Gastroesophageal sphincter (tissue), 4 donors: Measurements from ENCODE around the gene BCL2. TPM values are rescaled to one million over a fixed set of nuclear protein-coding genes. Genes with fewer than 3 reads are reported as not detected.

Source experiments
- ATAC-seq: fragments of 150-250 bp; one replicate; pipeline ENCODE4 v1.9.1; 2016; ENCODE audit warnings: mild to moderate bottlenecking, moderate library complexity
- H3K27ac ChIP-seq, 4 donors: fragments of 200-600 bp; sonication (generic) in 3 of 4; 1 replicate in 3 of 4; 2 replicates in 1 of 4; pipeline ENCODE4 v1.5.1; 2016 to 2019
- H3K27me3 ChIP-seq: fragments of 200-600 bp; sonication (generic); one replicate; pipeline ENCODE4 v1.5.1; 2019
- H3K36me3 ChIP-seq, 2 donors: fragments of 200-600 bp; sonication (generic); one replicate each; pipeline ENCODE4 v1.5.1; 2019; ENCODE audit warnings: control low read depth in 1 of 2
- H3K4me1 ChIP-seq, 3 donors: fragments of 200-600 bp; sonication (generic); 1 replicate in 2 of 3; 2 replicates in 1 of 3; pipeline ENCODE4 v1.5.1; 2016 to 2019; ENCODE audit warnings: control low read depth in 2 of 3
- H3K4me3 ChIP-seq, 2 donors: fragments of 200-600 bp; sonication (generic); one replicate each; pipeline ENCODE4 v1.5.1; 2019; ENCODE audit warnings: mild to moderate bottlenecking in 1 of 2, moderate library complexity in 1 of 2
- H3K9me3 ChIP-seq, 3 donors: fragments of 200-600 bp; sonication (generic); one replicate each; pipeline ENCODE4 v1.5.1; 2017 to 2019; ENCODE audit warnings: control low read depth in 2 of 3
- EP300 ChIP-seq: sonication (generic); formaldehyde crosslinking; IDR thresholded peaks from one replicate; pipeline ENCODE4 v1.6.1; 2017; ENCODE audit warnings: antibody characterized with exemption, mild to moderate bottlenecking
- POLR2A ChIP-seq, 2 donors: fragments of 450-650 bp; IDR thresholded peaks; one replicate each; pipeline ENCODE4 v1.6.1; 2017; ENCODE audit warnings: antibody characterized with exemption in 2 of 2, mild to moderate bottlenecking in 2 of 2, moderate library complexity in 1 of 2
- POLR2AphosphoS5 ChIP-seq: sonication (generic); formaldehyde crosslinking; IDR thresholded peaks from one replicate; pipeline ENCODE4 v1.6.1; 2017; ENCODE audit warnings: antibody characterized with exemption
- WGBS, 2 donors: methylation state at CpG; one replicate each; pipeline ENCODE4 v1.1.5; 2018; ENCODE audit warnings: low coverage in 1 of 2; 5-methylcytosine and 5-hydroxymethylcytosine counted together
- total RNA-seq, 4 donors: library from RNA; depleted of rRNA; stranded (reverse); fragments of >200 nt; gene quantifications; one replicate each; pipeline ENCODE4 v1.1.0, GENCODE V29; 2016
- TF ChIP-seq, protein P1 (sequence below), 4 experiments: fragments of 200-600 bp in 2 of 4; fragments of 450-650 bp in 2 of 4; sonication (generic) in 1 of 4; IDR thresholded peaks; one replicate each; pipeline ENCODE4 v1.5.1; 2017 to 2019; ENCODE audit warnings: antibody characterized with exemption in 4 of 4, mild to moderate bottlenecking in 2 of 4, moderate library complexity in 2 of 4

The BCL2 gene
- total RNA-seq, 4 donors from 2014 or later: 31.2 to 41.7 (median 32.7) TPM

DNA sequence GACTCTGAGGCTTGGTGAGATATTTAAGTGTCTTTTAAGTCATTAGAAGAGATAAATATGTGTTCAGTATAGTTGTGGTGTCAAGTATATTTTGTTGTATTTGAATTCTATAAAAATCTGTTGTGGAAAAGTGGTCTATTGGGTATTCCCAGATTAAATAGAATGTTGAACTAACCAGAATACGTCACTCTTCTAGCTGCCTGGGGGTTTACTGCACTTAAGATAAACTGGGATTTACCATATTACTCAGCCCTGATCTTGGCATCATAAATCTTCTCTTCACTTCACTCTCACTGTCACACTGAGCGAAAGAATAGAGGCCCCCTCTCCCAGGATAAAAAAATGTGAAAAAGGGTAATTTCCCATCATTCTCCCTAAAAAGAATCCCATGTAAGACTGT is 129.8 kb downstream of the BCL2 start:
- ATAC-seq: no peak
- Histone ChIP-seq H3K27me3 (no peaks in the 10 kb centered on the region), H3K4me1 (peaks cover 6 to 31% (median 7%) of the 10 kb centered on the region in 3 donors), H3K27ac (no peak overlapping the region), H3K9me3 (no peaks in the 10 kb centered on the region), H3K4me3 (no peak overlapping the region), H3K36me3 (no peaks in the 10 kb centered on the region)
- 91 to 94% methylated on average over 1 to 2 of the region's 2 CpGs for WGBS, 2 donors
- TF ChIP-seq POLR2A (IDR thresholded peaks at IDR 0.05): no peak
- TF ChIP-seq, protein P1, sequence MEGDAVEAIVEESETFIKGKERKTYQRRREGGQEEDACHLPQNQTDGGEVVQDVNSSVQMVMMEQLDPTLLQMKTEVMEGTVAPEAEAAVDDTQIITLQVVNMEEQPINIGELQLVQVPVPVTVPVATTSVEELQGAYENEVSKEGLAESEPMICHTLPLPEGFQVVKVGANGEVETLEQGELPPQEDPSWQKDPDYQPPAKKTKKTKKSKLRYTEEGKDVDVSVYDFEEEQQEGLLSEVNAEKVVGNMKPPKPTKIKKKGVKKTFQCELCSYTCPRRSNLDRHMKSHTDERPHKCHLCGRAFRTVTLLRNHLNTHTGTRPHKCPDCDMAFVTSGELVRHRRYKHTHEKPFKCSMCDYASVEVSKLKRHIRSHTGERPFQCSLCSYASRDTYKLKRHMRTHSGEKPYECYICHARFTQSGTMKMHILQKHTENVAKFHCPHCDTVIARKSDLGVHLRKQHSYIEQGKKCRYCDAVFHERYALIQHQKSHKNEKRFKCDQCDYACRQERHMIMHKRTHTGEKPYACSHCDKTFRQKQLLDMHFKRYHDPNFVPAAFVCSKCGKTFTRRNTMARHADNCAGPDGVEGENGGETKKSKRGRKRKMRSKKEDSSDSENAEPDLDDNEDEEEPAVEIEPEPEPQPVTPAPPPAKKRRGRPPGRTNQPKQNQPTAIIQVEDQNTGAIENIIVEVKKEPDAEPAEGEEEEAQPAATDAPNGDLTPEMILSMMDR (IDR thresholded peaks at IDR 0.05): no peak
- no peak for TF ChIP-seq EP300
- no peak for TF ChIP-seq POLR2AphosphoS5

DNA sequence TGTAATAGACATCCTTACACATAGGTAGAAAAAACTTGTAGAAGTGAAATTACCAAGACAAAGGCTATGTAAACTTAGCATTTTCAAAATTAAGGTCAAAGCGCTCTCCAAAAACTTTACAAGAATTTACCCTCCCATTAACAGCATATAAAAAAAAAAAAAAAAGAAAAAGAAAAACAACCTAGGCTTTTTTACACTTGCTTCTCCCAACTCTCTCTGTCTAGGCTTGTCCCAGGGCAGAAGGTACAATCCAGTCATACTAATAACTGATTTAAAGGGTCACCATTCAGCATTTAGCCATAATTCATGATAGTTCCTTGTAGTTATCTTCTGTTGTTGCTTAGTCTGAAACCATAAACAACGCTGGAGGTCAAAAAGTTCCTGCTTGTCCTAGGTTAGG is 130.5 kb downstream of the BCL2 start:
- Histone ChIP-seq H3K4me1 (peaks cover 6 to 35% (median 7%) of the 10 kb centered on the region in 3 donors), H3K4me3 (no peak overlapping the region), H3K36me3 (no peaks in the 10 kb centered on the region), H3K27ac (no peak overlapping the region), H3K9me3 (no peaks in the 10 kb centered on the region), H3K27me3 (no peaks in the 10 kb centered on the region)
- WGBS, 2 donors: 94% methylated on average over 2 of the region's 2 CpGs
- no peak for TF ChIP-seq EP300
- no peak for TF ChIP-seq POLR2A (IDR thresholded peaks at IDR 0.05)
- TF ChIP-seq, protein P1 (IDR thresholded peaks at IDR 0.05): no peak
- TF ChIP-seq POLR2AphosphoS5: no peak
- no peak for ATAC-seq

DNA sequence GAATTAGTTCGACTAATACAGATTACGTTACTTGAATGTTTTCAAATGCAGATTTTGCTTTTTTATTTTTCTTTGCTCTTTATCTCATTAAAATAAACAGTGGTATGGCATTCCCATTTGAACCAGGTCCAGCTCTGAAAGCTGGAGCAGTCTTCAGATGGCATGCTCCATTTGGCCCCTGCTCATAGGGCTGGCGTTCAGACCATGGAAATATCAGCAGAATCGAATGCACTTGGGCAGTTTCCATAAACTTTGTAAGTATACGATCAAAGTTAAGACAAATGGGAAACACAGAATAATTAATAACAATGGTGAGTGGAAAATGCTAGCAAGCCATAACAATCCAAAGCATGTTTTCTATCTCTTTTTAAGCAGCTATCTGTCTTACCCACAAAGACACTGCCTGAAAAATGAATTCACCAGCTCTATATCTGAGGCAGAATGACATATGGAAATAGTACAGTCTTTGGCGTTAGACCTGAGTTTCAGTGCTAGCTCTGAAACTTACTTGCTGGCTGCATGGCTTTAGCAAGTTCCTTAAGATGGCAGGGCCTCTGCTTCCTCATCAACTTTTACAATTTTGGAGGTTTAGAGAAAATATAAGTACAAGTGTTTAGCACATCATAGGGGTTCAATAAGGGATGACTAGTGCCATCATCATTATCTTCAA is 131.6 kb downstream of the BCL2 start:
- peak overlapping the region in 1 of 4 donors; percentile 39 for H3K27ac ChIP-seq

DNA sequence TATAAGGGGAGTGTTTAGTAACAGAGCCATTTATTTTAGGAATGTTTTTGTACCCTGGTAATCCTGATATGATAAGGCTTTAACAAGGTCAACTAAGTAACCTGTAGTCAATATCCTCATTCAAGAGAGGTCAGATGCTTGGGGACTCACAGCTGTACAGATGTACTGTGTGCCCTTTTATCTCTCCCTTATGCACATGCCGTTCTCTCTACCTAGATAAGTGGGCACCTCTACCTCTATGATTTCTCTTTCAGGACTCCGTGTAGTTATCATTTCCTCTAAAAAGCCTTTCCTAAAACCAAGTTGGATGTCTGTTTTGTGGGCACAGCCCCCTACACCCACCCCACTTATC is 132.4 kb downstream of the BCL2 start:
- no peak for TF ChIP-seq EP300
- no peak for TF ChIP-seq POLR2AphosphoS5
- no peak for TF ChIP-seq POLR2A (IDR thresholded peaks at IDR 0.05)
- TF ChIP-seq, protein P1 (IDR thresholded peaks at IDR 0.05): no peak
- Histone ChIP-seq H3K4me1 (peaks cover 7 to 53% (median 9%) of the 10 kb centered on the region in 3 donors), H3K27ac (peak overlapping the region in 1 of 4 donors; percentile 39), H3K9me3 (no peaks in the 10 kb centered on the region), H3K27me3 (no peaks in the 10 kb centered on the region), H3K4me3 (no peak overlapping the region), H3K36me3 (no peaks in the 10 kb centered on the region)
- ATAC-seq: no peak
- 78 to 94% methylated on average over 2 of the region's 2 CpGs for WGBS, 2 donors

More for the DNA sequence above, 131.6 kb downstream of the BCL2 start:
- ATAC-seq: no peak
- TF ChIP-seq, protein P1 (IDR thresholded peaks at IDR 0.05): no peak
- TF ChIP-seq POLR2AphosphoS5 (no peak), EP300 (no peak), POLR2A (IDR thresholded peaks at IDR 0.05) (no peak)
- WGBS, 2 donors: 39 to 46% methylated on average over 4 to 6 of the region's 6 CpGs
- Histone ChIP-seq H3K36me3 (no peaks in the 10 kb centered on the region), H3K27me3 (no peaks in the 10 kb centered on the region), H3K4me3 (no peak overlapping the region), H3K9me3 (no peaks in the 10 kb centered on the region), H3K4me1 (peaks cover 6 to 46% (median 7%) of the 10 kb centered on the region in 3 donors)
